IMR-90 (cell line): ENCODE results near the gene TRMT1.

Experiments
- BHLHE40 ChIP-seq: fragments of 150-350 bp; IDR thresholded peaks from 2 replicates; pipeline ENCODE4 v1.6.1; 2016; ENCODE audit warnings: mild to moderate bottlenecking, low read depth, low read length
- CEBPB ChIP-seq: IDR thresholded peaks from 2 replicates; pipeline ENCODE4 v1.6.1; 2012; ENCODE audit warnings: low read depth, low read length, improper control_type of control experiment
- CTCF ChIP-seq: conservative IDR thresholded peaks from 2 replicates; pipeline ENCODE4 v1.5.1; 2012; ENCODE audit warnings: mild to moderate bottlenecking, low read depth, low read length, improper control_type of control experiment
- ELK1 ChIP-seq: fragments of 150-350 bp; IDR thresholded peaks from 2 replicates; pipeline ENCODE4 v1.6.1; 2016; ENCODE audit warnings: low read depth, mild to moderate bottlenecking, low read length, moderate library complexity, borderline replicate concordance
- FOS ChIP-seq: fragments of 150-350 bp; IDR thresholded peaks from 2 replicates; pipeline ENCODE4 v1.6.1; 2016; ENCODE audit warnings: low read depth, low read length
- MAFK ChIP-seq: IDR thresholded peaks from 2 replicates; pipeline ENCODE4 v1.6.1; 2012; ENCODE audit warnings: low read depth, low read length, improper control_type of control experiment
- MXI1 ChIP-seq: IDR thresholded peaks from 2 replicates; pipeline ENCODE4 v1.6.1; 2012; ENCODE audit warnings: low read depth, mild to moderate bottlenecking, low read length, moderate library complexity, borderline replicate concordance
- NFE2L2 ChIP-seq: fragments of 150-350 bp; IDR thresholded peaks from 2 replicates; pipeline ENCODE4 v1.6.1; 2016; ENCODE audit warnings: low read depth, mild to moderate bottlenecking, low read length
- POLR2A ChIP-seq: IDR thresholded peaks from 2 replicates; pipeline ENCODE4 v1.6.1; 2012; ENCODE audit warnings: mild to moderate bottlenecking, low read depth, low read length
- RAD21 ChIP-seq: IDR thresholded peaks from 2 replicates; pipeline ENCODE4 v1.6.1; 2012; ENCODE audit warnings: low read length, improper control_type of control experiment
- RCOR1 ChIP-seq: IDR thresholded peaks from 2 replicates; pipeline ENCODE4 v1.6.1; 2012; ENCODE audit warnings: mild to moderate bottlenecking, low read length, improper control_type of control experiment; ENCODE audit not compliant: insufficient replicate concordance
- RFX5 ChIP-seq: IDR thresholded peaks from 2 replicates; pipeline ENCODE4 v1.8.0; 2012; ENCODE audit warnings: low read depth, mild to moderate bottlenecking, low read length, moderate library complexity
- SMC3 ChIP-seq: fragments of 150-350 bp; IDR thresholded peaks from 2 replicates; pipeline ENCODE4 v1.6.1; 2016; ENCODE audit warnings: low read depth, mild to moderate bottlenecking, antibody characterized with exemption, low read length, moderate library complexity
- USF2 ChIP-seq: fragments of 150-350 bp; IDR thresholded peaks from 2 replicates; pipeline ENCODE4 v1.6.1; 2017; ENCODE audit warnings: mild to moderate bottlenecking, antibody characterized with exemption, low read length, low read depth

- TF ChIP-seq CTCF (no peak), RAD21 (no peak), USF2 (no peak), POLR2A (no peak), RCOR1 (no peak), RFX5 (no peak), ELK1 (no peak), CEBPB (no peak), BHLHE40 (no peak), MAFK (no peak), MXI1 (no peak), NFE2L2 (no peak), FOS (no peak), SMC3 (no peak)
Measured at GRCh38 chr19:13062317-13062716, 54.2 kb downstream of the TRMT1 start.
